H1 (cell line): ENCODE results near the gene PVR. TPM values are rescaled to one million over a fixed set of nuclear protein-coding genes. Genes with fewer than 3 reads are reported as not detected.

Experiments used
- CTCF ChIA-PET: fragments of 300-600 bp; sonication (Branson Sonifier 250); formaldehyde crosslinking; loops from one replicate; lab custom pipeline; 2021; ENCODE audit not compliant: partially characterized antibody; lab: Charles Lee
- POLR2A ChIA-PET: fragments of 300-600 bp; sonication (Branson Sonifier 250); formaldehyde crosslinking; loops from one replicate; lab custom pipeline; 2021; ENCODE audit warnings: inconsistent platforms; ENCODE audit not compliant: partially characterized antibody; lab: Charles Lee
- DNase-seq, 2 experiments: peaks; one replicate each; pipeline versions ENCODE4 v3.0.0 to v3.0.0-alpha.2; 2010 to 2022; ENCODE audit warnings: low spot score in 2 of 2, low read depth in 1 of 2, mixed read lengths in 1 of 2
- FAIRE-seq: peaks from 2 replicates; lab custom pipeline; 2011; peaks lifted over from hg19 to GRCh38; lab: Jason Lieb, UNC
- H2AFZ ChIP-seq: 2 replicates; pipeline ENCODE4 v1.8.1; 2012; ENCODE audit warnings: low read length, inconsistent platforms
- H2AK5ac ChIP-seq: 2 replicates; pipeline ENCODE4 v1.6.1; 2013; ENCODE audit warnings: low read depth, low read length
- H2BK120ac ChIP-seq: replicated peaks from 2 replicates; pipeline ENCODE3; 2013; ENCODE audit warnings: low read depth, low read length, inconsistent platforms
- H2BK12ac ChIP-seq: 2 replicates; pipeline ENCODE4 v1.6.1; 2013; ENCODE audit warnings: low read depth, low read length
- H2BK15ac ChIP-seq: 2 replicates; pipeline ENCODE4 v1.6.1; 2013; ENCODE audit warnings: low read length
- H2BK20ac ChIP-seq: 2 replicates; pipeline ENCODE4 v1.6.1; 2013; ENCODE audit warnings: low read length
- H2BK5ac ChIP-seq: 2 replicates; pipeline ENCODE4 v1.6.1; 2013; ENCODE audit warnings: low read depth, low read length
- H3K14ac ChIP-seq: 2 replicates; pipeline ENCODE4 v1.6.1; 2013; ENCODE audit warnings: inconsistent platforms; ENCODE audit not compliant: insufficient read length
- H3K18ac ChIP-seq: 2 replicates; pipeline ENCODE4 v1.6.1; 2013; ENCODE audit warnings: low read length; ENCODE audit errors: extremely low read depth
- H3K23ac ChIP-seq: 2 replicates; pipeline ENCODE4 v1.6.1; 2013; ENCODE audit warnings: inconsistent platforms; ENCODE audit not compliant: insufficient read length
- H3K23me2 ChIP-seq: 2 replicates; pipeline ENCODE4 v1.6.1; 2013; ENCODE audit warnings: low read depth, low read length
- H3K27ac ChIP-seq: 2 replicates; pipeline ENCODE4 v1.6.1; 2011; ENCODE audit warnings: low read depth, low read length, inconsistent platforms
- H3K27me3 ChIP-seq, 4 experiments: replicated peaks in 1 of 4; 1 replicate in 1 of 4; 2 replicates in 3 of 4; pipeline versions ENCODE4 v1.6.1 to v1.8.1; 2011 to 2013; ENCODE audit warnings: low read length in 3 of 4, mild to moderate bottlenecking in 3 of 4, inconsistent platforms in 2 of 4, mixed read lengths in 2 of 4, moderate library complexity in 1 of 4; ENCODE audit not compliant: control insufficient read depth in 3 of 4, insufficient read depth in 3 of 4; ENCODE audit errors: extremely low read depth in 1 of 4
- H3K36me3 ChIP-seq, 4 experiments: 2 replicates each; pipeline versions ENCODE4 v1.6.1 to v1.8.1; 2011 to 2013; ENCODE audit warnings: mild to moderate bottlenecking in 4 of 4, low read length in 3 of 4, moderate library complexity in 2 of 4, control low read depth in 1 of 4, inconsistent platforms in 1 of 4; ENCODE audit not compliant: insufficient read depth in 4 of 4, control insufficient read depth in 2 of 4
- H3K4ac ChIP-seq: replicated peaks from 2 replicates; pipeline ENCODE3; 2013; ENCODE audit warnings: low read length, low read depth, mixed read lengths, inconsistent platforms; ENCODE audit not compliant: insufficient read length
- H3K4me1 ChIP-seq, 4 experiments: replicated peaks in 1 of 4; 1 replicate in 1 of 4; 2 replicates in 3 of 4; pipeline versions ENCODE4 v1.6.1 to v1.8.1; 2011 to 2013; ENCODE audit warnings: low read length in 3 of 4, inconsistent platforms in 2 of 4, mixed read lengths in 1 of 4; ENCODE audit not compliant: insufficient read depth in 4 of 4, control insufficient read depth in 3 of 4
- H3K4me2 ChIP-seq, 2 experiments: 2 replicates each; pipeline versions ENCODE4 v1.6.1 to v1.8.1; 2011 to 2013; ENCODE audit warnings: low read depth in 2 of 2, low read length in 2 of 2, control low read depth in 1 of 2, inconsistent platforms in 1 of 2, mild to moderate bottlenecking in 1 of 2; ENCODE audit not compliant: insufficient read depth in 1 of 2
- H3K4me3 ChIP-seq, 4 experiments: fragments of 200-600, 300-600 bp in 1 of 4; sonication (generic), shearing (Covaris generic), sonication (Bioruptor Twin) in 1 of 4; 2 replicates each; pipeline versions ENCODE4 v1.5.1 to v1.8.1; 2011 to 2016; ENCODE audit warnings: low read length in 4 of 4, low read depth in 3 of 4, control low read depth in 2 of 4, inconsistent platforms in 2 of 4, mild to moderate bottlenecking in 2 of 4, mixed read lengths in 1 of 4, moderate library complexity in 1 of 4; ENCODE audit not compliant: insufficient read depth in 2 of 4; ENCODE audit errors: extremely low read depth in 1 of 4
- H3K56ac ChIP-seq: replicated peaks from 2 replicates; pipeline ENCODE3; 2013; ENCODE audit warnings: low read depth, mild to moderate bottlenecking, mixed read lengths, low read length, inconsistent platforms; ENCODE audit not compliant: insufficient read length
- H3K79me1 ChIP-seq: 2 replicates; pipeline ENCODE4 v1.6.1; 2013; ENCODE audit warnings: low read depth, low read length, control low read depth
- H3K79me2 ChIP-seq, 2 experiments: 2 replicates each; pipeline versions ENCODE4 v1.6.1 to v1.8.1; 2012 to 2013; ENCODE audit warnings: low read length in 2 of 2, mild to moderate bottlenecking in 2 of 2, inconsistent platforms in 1 of 2; ENCODE audit not compliant: insufficient read depth in 2 of 2, control insufficient read depth in 1 of 2
- H3K9ac ChIP-seq, 4 experiments: replicated peaks in 1 of 4; 1 replicate in 1 of 4; 2 replicates in 3 of 4; pipeline versions ENCODE4 v1.6.1 to v1.8.1; 2011 to 2013; ENCODE audit warnings: low read depth in 3 of 4, low read length in 3 of 4, control low read depth in 2 of 4, mild to moderate bottlenecking in 2 of 4, moderate library complexity in 2 of 4, inconsistent platforms in 1 of 4; ENCODE audit errors: extremely low read depth in 1 of 4
- H3K9me3 ChIP-seq, 2 experiments: 2 replicates each; pipeline versions ENCODE4 v1.6.1 to v1.8.1; 2012 to 2013; ENCODE audit warnings: mild to moderate bottlenecking in 2 of 2, moderate library complexity in 2 of 2, control low read depth in 1 of 2, inconsistent platforms in 1 of 2, low read depth in 1 of 2, low read length in 1 of 2, mixed read lengths in 1 of 2; ENCODE audit not compliant: insufficient read depth in 2 of 2
- H4K20me1 ChIP-seq, 2 experiments: replicated peaks in 1 of 2; 2 replicates each; pipeline versions ENCODE3 to v1.8.1; 2011 to 2013; ENCODE audit warnings: inconsistent platforms in 2 of 2, low read length in 2 of 2, mild to moderate bottlenecking in 1 of 2; ENCODE audit not compliant: insufficient read depth in 2 of 2, control insufficient read depth in 1 of 2
- H4K5ac ChIP-seq: 2 replicates; pipeline ENCODE4 v1.6.1; 2013; ENCODE audit warnings: low read length, low read depth, mixed read lengths, inconsistent platforms; ENCODE audit not compliant: insufficient read length
- H4K8ac ChIP-seq: 2 replicates; pipeline ENCODE4 v1.8.0; 2013; ENCODE audit warnings: mild to moderate bottlenecking, moderate library complexity, low read length, inconsistent platforms; ENCODE audit not compliant: insufficient read depth; ENCODE audit errors: extremely low read depth
- H4K91ac ChIP-seq: replicated peaks from 2 replicates; pipeline ENCODE3; 2013; ENCODE audit warnings: low read length, mixed read lengths, inconsistent platforms; ENCODE audit not compliant: insufficient read length
- CBX5 ChIP-seq: fragments of 300-800, 300-1000 bp; sonication (generic); IDR thresholded peaks from 2 replicates; pipeline ENCODE4 v1.7.1; 2016; ENCODE audit warnings: antibody characterized with exemption, low read length, low read depth
- CREB1 ChIP-seq: IDR thresholded peaks from 2 replicates; pipeline ENCODE4 v1.6.1; 2012; ENCODE audit warnings: inconsistent platforms
- GABPA ChIP-seq: IDR thresholded peaks from 2 replicates; pipeline ENCODE4 v1.6.1; 2011; ENCODE audit warnings: mild to moderate bottlenecking, low read length, moderate library complexity, borderline replicate concordance; ENCODE audit not compliant: insufficient read depth
- JUND ChIP-seq: IDR thresholded peaks from 2 replicates; pipeline ENCODE4 v1.6.1; 2011; ENCODE audit warnings: mild to moderate bottlenecking, improper control_type of control experiment, low read length
- POLR2AphosphoS5 ChIP-seq: IDR thresholded peaks from 2 replicates; pipeline ENCODE4 v1.6.1; 2011; ENCODE audit warnings: low read depth, low read length
- RFX5 ChIP-seq: IDR thresholded peaks from 2 replicates; pipeline ENCODE4 v1.6.1; 2011; ENCODE audit warnings: low read depth, low read length, improper control_type of control experiment, borderline replicate concordance
- SRF ChIP-seq: IDR thresholded peaks from 2 replicates; pipeline ENCODE4 v1.6.1; 2011; ENCODE audit warnings: mild to moderate bottlenecking, low read depth, low read length, moderate library complexity
- SUZ12 ChIP-seq: fragments of 200-600 bp; sonication (generic); IDR thresholded peaks from 2 replicates; pipeline ENCODE4 v1.6.1; 2012; ENCODE audit warnings: mild to moderate bottlenecking, inconsistent platforms, low read length, moderate library complexity, mixed read lengths
- TAF1 ChIP-seq: IDR thresholded peaks from 2 replicates; pipeline ENCODE4 v1.6.1; 2011; ENCODE audit warnings: mild to moderate bottlenecking, low read depth, low read length
- WGBS, 2 experiments: shearing (Covaris generic) in 1 of 2; methylation state at CpG; one replicate each; pipeline versions ENCODE4 v1.1.6 to v1.1.7; 2013 to 2015; ENCODE audit warnings: low lambda C conversion rate in 2 of 2, mixed read lengths in 2 of 2, inconsistent platforms in 1 of 2, low coverage in 1 of 2, missing lambda C conversion rate in 1 of 2; ENCODE audit not compliant: insufficient replicate concordance in 2 of 2, insufficient coverage in 1 of 2, insufficient read length in 1 of 2; ENCODE audit errors: extremely low coverage in 1 of 2, missing lambda C conversion rate in 1 of 2; 5-methylcytosine and 5-hydroxymethylcytosine counted together
- polyA plus RNA-seq, 7 experiments: library from polyadenylated mRNA; depleted of rRNA in 3 of 7; stranded (reverse) in 5 of 7; unstranded in 2 of 7; fragments of >200 nt in 5 of 7; fragments of 200-250 nt in 2 of 7; gene quantifications; 1 replicate in 5 of 7; 2 replicates in 1 of 7; 4 replicates in 1 of 7; pipeline versions ENCODE4 v1.2.1 to v1.2.3, GENCODE V29; 2011 to 2013; ENCODE audit warnings: missing spikeins in 2 of 7, mixed read lengths in 2 of 7
- total RNA-seq: library from RNA; stranded (reverse); fragmentation: NEBNext Ultra II Directional; extraction: Animal tissue kit (Norgen Biotek cat#: 25700); gene quantifications from 2 replicates; pipeline ENCODE4 v1.2.1, GENCODE V29; 2021

Gene PVR
- total and polyA plus RNA-seq, 2 of the 8 experiments (the other 6 are each of a cell fraction or from before 2014, with no cell fraction given), result 13.3 to 14.8 TPM

DNA sequence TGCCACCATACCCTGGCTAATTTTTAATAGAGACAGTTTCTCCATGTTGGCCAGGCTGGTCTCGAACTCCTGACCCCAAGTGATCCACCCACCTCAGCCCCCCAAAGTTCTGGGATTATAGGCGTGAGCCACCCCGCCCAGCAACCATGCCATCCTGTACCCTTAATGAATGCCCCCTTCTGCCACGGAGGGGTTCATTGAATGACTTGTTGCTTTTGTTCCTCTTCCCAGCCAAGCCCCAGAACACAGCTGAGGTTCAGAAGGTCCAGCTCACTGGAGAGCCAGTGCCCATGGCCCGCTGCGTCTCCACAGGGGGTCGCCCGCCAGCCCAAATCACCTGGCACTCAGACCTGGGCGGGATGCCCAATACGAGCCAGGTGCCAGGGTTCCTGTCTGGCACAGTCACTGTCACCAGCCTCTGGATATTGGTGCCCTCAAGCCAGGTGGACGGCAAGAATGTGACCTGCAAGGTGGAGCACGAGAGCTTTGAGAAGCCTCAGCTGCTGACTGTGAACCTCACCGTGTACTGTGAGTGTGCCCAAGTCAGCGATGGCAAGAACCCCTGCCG lies 6.0 kb downstream of the PVR start:
- no peak for FAIRE-seq
- Histone ChIP-seq H4K8ac (no peak overlapping the region), H3K79me2 (peaks cover 0 to 3% of the 10 kb centered on the region in 2 experiments; a peak in 2 of 4 replicates), H2BK5ac (no peak overlapping the region), H3K9me3 (no peaks in the 10 kb centered on the region), H3K79me1 (no peaks in the 10 kb centered on the region; the same call in none of the 2 replicates), H3K36me3 (peaks cover 11 to 40% (median 29%) of the 10 kb centered on the region in 4 experiments; a peak in 6 of 8 replicates), H4K91ac (no peak overlapping the region), H2BK12ac (no peak overlapping the region), H3K27me3 (no peaks in the 10 kb centered on the region), H2AFZ (no peak overlapping the region), H4K20me1 (peaks cover 0 to 9% of the 10 kb centered on the region in 2 experiments), H2BK15ac (no peak overlapping the region), H3K9ac (no peak overlapping the region), H3K23me2 (no peaks in the 10 kb centered on the region), H3K14ac (no peak overlapping the region), H2BK20ac (no peak overlapping the region), H3K4me2 (no peak overlapping the region), H2AK5ac (no peak overlapping the region), H3K27ac (no peak overlapping the region), H3K18ac (no peak overlapping the region), H2BK120ac (no peak overlapping the region), H3K4me1 (no peaks in the 10 kb centered on the region; a peak in 1 of 7 replicates)
- 91% methylated on average over 15 of the region's 15 CpGs; no CpG with 5 or more reads in 1 of the 2 experiments for WGBS, 2 experiments
- ChIA-PET CTCF (interaction anchor here (0.6 to 3.6 kb wide), 7 partner anchors 8 to 132 kb away, joined by 3 to 25 read pairs (median 3); no protein-coding TSS in a partner anchor), POLR2A (interaction anchor here (0.6 kb wide), 1 partner anchor 305 kb away, joined by 4 read pairs; no protein-coding TSS in a partner anchor)
- TF ChIP-seq POLR2AphosphoS5, result no peak
- TF ChIP-seq TAF1, result no peak
- TF ChIP-seq GABPA, result no peak
- TF ChIP-seq CREB1, result no peak
- TF ChIP-seq JUND, result no peak
- no peak for TF ChIP-seq CBX5
- no peak for TF ChIP-seq RFX5
- no peak for TF ChIP-seq SRF
- no peak for TF ChIP-seq SUZ12
- TF ChIP-seq, all 59 proteins: peak for 0
- H3K56ac ChIP-seq, result no peak overlapping the region
- no peak overlapping the region for H4K5ac ChIP-seq
- H3K4me3 ChIP-seq, result no peak overlapping the region
- DNase-seq, result no peak
- H3K23ac ChIP-seq, result no peak overlapping the region
- H3K4ac ChIP-seq, result no peak overlapping the region
